GM23338 (cell line): ENCODE measurements around the gene CFAP298.

Source experiments
- CREB1 ChIP-seq: fragments of 250-450 bp; sonication (Bioruptor Pico); IDR thresholded peaks from 2 replicates; pipeline ENCODE4 v1.5.0; 2020; ENCODE audit warnings: low read depth, mild to moderate bottlenecking, moderate library complexity
- EZH2 ChIP-seq: fragments of 200-600 bp; sonication (generic); IDR thresholded peaks from one replicate; pipeline ENCODE4 v1.8.0; 2017; ENCODE audit warnings: antibody characterized with exemption, mild to moderate bottlenecking, low read depth; ENCODE audit not compliant: unreplicated experiment
- EZH2phosphoT487 ChIP-seq: fragments of 200-600 bp; sonication (generic); IDR thresholded peaks from one replicate; pipeline ENCODE4 v1.8.1; 2018; ENCODE audit warnings: antibody characterized with exemption; ENCODE audit not compliant: unreplicated experiment
- JUNB ChIP-seq: IDR thresholded peaks from one replicate; pipeline ENCODE4 v1.6.1; 2016; ENCODE audit warnings: antibody characterized with exemption; ENCODE audit not compliant: unreplicated experiment
- POLR2AphosphoS5 ChIP-seq: IDR thresholded peaks from 2 replicates; pipeline ENCODE4 v1.6.1; 2016; ENCODE audit warnings: antibody characterized with exemption, low read depth
- STAT1 ChIP-seq: IDR thresholded peaks from one replicate; pipeline ENCODE4 v1.6.1; 2016; ENCODE audit warnings: antibody characterized with exemption; ENCODE audit not compliant: unreplicated experiment
- TF ChIP-seq, protein P1 (sequence below), 2 experiments: fragments of 200-600 bp in 1 of 2; sonication (generic) in 1 of 2; conservative IDR thresholded peaks; 2 replicates each; pipeline versions ENCODE4 v1.5.1 to v1.6.1; 2016 to 2017; ENCODE audit warnings: antibody characterized with exemption in 2 of 2, low read depth in 2 of 2, mild to moderate bottlenecking in 2 of 2, moderate library complexity in 1 of 2
- TF ChIP-seq, protein P2 (sequence below): IDR thresholded peaks from one replicate; pipeline ENCODE4 v1.6.1; 2018; ENCODE audit warnings: antibody characterized with exemption; ENCODE audit not compliant: unreplicated experiment
- TF ChIP-seq, protein P3 (sequence below): IDR thresholded peaks from 2 replicates; pipeline ENCODE4 v1.6.1; 2016; ENCODE audit warnings: antibody characterized with exemption
- TF ChIP-seq, protein P4 (sequence below): fragments of 250-450 bp; sonication (Bioruptor Pico); IDR thresholded peaks from 2 replicates; pipeline ENCODE4 v1.5.0; 2020; ENCODE audit warnings: mild to moderate bottlenecking, moderate library complexity

DNA sequence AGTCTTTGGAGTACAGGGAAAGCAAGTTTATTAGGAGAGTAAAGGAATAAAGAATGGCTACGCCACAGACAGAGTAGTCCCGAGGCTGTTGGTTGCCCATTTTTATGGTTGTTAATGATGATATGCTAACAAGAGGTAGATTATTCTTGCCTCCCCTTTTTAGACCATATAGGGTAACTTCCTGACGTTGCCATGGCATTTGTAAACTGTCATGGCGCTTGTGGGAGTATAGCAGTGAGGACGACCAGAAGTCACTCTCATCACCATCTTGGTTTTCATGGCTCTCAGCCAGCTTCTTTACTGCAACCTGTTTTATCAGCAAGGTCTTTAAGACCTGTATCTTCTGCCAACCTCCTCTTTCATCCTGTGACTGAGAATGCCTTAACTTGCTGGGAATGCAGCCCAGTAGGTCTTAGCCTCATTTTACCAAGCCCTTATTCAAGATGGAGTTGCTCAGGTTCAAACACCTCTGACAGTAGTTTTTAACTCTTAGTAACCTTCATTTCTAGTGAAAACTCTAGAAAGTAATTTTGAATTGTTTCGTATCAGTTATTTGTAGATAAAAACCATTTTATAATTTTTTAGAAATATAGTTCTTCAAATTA, 53.1 kb downstream of the CFAP298 start:
- TF ChIP-seq, protein P1, sequence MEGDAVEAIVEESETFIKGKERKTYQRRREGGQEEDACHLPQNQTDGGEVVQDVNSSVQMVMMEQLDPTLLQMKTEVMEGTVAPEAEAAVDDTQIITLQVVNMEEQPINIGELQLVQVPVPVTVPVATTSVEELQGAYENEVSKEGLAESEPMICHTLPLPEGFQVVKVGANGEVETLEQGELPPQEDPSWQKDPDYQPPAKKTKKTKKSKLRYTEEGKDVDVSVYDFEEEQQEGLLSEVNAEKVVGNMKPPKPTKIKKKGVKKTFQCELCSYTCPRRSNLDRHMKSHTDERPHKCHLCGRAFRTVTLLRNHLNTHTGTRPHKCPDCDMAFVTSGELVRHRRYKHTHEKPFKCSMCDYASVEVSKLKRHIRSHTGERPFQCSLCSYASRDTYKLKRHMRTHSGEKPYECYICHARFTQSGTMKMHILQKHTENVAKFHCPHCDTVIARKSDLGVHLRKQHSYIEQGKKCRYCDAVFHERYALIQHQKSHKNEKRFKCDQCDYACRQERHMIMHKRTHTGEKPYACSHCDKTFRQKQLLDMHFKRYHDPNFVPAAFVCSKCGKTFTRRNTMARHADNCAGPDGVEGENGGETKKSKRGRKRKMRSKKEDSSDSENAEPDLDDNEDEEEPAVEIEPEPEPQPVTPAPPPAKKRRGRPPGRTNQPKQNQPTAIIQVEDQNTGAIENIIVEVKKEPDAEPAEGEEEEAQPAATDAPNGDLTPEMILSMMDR (conservative IDR thresholded peaks at IDR 0.05; ENCODE audit: low read depth in 2 of 2), result no peak
- TF ChIP-seq POLR2AphosphoS5, result no peak
- no peak for TF ChIP-seq EZH2
- no peak for TF ChIP-seq CREB1 (CRISPR knock-in tag)
- TF ChIP-seq EZH2phosphoT487, result no peak
- no peak for TF ChIP-seq JUNB
- TF ChIP-seq, protein P2, sequence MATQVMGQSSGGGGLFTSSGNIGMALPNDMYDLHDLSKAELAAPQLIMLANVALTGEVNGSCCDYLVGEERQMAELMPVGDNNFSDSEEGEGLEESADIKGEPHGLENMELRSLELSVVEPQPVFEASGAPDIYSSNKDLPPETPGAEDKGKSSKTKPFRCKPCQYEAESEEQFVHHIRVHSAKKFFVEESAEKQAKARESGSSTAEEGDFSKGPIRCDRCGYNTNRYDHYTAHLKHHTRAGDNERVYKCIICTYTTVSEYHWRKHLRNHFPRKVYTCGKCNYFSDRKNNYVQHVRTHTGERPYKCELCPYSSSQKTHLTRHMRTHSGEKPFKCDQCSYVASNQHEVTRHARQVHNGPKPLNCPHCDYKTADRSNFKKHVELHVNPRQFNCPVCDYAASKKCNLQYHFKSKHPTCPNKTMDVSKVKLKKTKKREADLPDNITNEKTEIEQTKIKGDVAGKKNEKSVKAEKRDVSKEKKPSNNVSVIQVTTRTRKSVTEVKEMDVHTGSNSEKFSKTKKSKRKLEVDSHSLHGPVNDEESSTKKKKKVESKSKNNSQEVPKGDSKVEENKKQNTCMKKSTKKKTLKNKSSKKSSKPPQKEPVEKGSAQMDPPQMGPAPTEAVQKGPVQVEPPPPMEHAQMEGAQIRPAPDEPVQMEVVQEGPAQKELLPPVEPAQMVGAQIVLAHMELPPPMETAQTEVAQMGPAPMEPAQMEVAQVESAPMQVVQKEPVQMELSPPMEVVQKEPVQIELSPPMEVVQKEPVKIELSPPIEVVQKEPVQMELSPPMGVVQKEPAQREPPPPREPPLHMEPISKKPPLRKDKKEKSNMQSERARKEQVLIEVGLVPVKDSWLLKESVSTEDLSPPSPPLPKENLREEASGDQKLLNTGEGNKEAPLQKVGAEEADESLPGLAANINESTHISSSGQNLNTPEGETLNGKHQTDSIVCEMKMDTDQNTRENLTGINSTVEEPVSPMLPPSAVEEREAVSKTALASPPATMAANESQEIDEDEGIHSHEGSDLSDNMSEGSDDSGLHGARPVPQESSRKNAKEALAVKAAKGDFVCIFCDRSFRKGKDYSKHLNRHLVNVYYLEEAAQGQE, result no peak
- TF ChIP-seq, protein P3, sequence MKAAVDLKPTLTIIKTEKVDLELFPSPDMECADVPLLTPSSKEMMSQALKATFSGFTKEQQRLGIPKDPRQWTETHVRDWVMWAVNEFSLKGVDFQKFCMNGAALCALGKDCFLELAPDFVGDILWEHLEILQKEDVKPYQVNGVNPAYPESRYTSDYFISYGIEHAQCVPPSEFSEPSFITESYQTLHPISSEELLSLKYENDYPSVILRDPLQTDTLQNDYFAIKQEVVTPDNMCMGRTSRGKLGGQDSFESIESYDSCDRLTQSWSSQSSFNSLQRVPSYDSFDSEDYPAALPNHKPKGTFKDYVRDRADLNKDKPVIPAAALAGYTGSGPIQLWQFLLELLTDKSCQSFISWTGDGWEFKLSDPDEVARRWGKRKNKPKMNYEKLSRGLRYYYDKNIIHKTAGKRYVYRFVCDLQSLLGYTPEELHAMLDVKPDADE, result no peak
- TF ChIP-seq STAT1, result no peak
- TF ChIP-seq, protein P4, sequence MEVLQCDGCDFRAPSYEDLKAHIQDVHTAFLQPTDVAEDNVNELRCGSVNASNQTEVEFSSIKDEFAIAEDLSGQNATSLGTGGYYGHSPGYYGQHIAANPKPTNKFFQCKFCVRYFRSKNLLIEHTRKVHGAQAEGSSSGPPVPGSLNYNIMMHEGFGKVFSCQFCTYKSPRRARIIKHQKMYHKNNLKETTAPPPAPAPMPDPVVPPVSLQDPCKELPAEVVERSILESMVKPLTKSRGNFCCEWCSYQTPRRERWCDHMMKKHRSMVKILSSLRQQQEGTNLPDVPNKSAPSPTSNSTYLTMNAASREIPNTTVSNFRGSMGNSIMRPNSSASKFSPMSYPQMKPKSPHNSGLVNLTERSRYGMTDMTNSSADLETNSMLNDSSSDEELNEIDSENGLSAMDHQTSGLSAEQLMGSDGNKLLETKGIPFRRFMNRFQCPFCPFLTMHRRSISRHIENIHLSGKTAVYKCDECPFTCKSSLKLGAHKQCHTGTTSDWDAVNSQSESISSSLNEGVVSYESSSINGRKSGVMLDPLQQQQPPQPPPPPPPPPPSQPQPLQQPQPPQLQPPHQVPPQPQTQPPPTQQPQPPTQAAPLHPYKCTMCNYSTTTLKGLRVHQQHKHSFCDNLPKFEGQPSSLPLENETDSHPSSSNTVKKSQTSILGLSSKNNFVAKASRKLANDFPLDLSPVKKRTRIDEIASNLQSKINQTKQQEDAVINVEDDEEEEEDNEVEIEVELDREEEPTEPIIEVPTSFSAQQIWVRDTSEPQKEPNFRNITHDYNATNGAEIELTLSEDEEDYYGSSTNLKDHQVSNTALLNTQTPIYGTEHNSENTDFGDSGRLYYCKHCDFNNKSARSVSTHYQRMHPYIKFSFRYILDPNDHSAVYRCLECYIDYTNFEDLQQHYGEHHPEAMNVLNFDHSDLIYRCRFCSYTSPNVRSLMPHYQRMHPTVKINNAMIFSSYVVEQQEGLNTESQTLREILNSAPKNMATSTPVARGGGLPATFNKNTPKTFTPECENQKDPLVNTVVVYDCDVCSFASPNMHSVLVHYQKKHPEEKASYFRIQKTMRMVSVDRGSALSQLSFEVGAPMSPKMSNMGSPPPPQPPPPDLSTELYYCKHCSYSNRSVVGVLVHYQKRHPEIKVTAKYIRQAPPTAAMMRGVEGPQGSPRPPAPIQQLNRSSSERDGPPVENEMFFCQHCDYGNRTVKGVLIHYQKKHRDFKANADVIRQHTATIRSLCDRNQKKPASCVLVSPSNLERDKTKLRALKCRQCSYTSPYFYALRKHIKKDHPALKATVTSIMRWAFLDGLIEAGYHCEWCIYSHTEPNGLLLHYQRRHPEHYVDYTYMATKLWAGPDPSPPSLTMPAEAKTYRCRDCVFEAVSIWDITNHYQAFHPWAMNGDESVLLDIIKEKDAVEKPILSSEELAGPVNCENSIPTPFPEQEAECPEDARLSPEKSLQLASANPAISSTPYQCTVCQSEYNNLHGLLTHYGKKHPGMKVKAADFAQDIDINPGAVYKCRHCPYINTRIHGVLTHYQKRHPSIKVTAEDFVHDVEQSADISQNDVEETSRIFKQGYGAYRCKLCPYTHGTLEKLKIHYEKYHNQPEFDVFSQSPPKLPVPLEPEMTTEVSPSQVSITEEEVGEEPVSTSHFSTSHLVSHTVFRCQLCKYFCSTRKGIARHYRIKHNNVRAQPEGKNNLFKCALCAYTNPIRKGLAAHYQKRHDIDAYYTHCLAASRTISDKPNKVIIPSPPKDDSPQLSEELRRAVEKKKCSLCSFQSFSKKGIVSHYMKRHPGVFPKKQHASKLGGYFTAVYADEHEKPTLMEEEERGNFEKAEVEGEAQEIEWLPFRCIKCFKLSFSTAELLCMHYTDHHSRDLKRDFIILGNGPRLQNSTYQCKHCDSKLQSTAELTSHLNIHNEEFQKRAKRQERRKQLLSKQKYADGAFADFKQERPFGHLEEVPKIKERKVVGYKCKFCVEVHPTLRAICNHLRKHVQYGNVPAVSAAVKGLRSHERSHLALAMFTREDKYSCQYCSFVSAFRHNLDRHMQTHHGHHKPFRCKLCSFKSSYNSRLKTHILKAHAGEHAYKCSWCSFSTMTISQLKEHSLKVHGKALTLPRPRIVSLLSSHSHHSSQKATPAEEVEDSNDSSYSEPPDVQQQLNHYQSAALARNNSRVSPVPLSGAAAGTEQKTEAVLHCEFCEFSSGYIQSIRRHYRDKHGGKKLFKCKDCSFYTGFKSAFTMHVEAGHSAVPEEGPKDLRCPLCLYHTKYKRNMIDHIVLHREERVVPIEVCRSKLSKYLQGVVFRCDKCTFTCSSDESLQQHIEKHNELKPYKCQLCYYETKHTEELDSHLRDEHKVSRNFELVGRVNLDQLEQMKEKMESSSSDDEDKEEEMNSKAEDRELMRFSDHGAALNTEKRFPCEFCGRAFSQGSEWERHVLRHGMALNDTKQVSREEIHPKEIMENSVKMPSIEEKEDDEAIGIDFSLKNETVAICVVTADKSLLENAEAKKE (CRISPR knock-in tag), result no peak
